Astrocyte (in vitro differentiated cells and primary cell): ENCODE data around the gene FKBP7. TPM values are rescaled to one million over a fixed set of nuclear protein-coding genes. Genes with fewer than 3 reads are reported as not detected.

Source experiments
- DNase-seq: peaks from one replicate; pipeline ENCODE4 v3.0.0-alpha.2; 2010; ENCODE audit warnings: low read depth
- FAIRE-seq: peaks from 2 replicates; lab custom pipeline; 2011; peaks lifted over from hg19 to GRCh38; lab: Jason Lieb, UNC
- H2AFZ ChIP-seq: 2 replicates; pipeline ENCODE4 v1.6.0; 2012; ENCODE audit warnings: low read depth, low read length, inconsistent platforms
- H3K27ac ChIP-seq: 2 replicates; pipeline ENCODE4 v1.5.1; 2011; ENCODE audit warnings: low read depth, low read length, inconsistent platforms
- H3K27me3 ChIP-seq: 2 replicates; pipeline ENCODE4 v1.6.0; 2011; ENCODE audit warnings: low read length, inconsistent platforms; ENCODE audit not compliant: insufficient read depth
- H3K36me3 ChIP-seq: 2 replicates; pipeline ENCODE4 v1.5.1; 2011; ENCODE audit warnings: low read length, inconsistent platforms; ENCODE audit not compliant: insufficient read depth
- H3K4me1 ChIP-seq: 2 replicates; pipeline ENCODE4 v1.5.1; 2011; ENCODE audit warnings: low read length, inconsistent platforms; ENCODE audit not compliant: insufficient read depth
- H3K4me2 ChIP-seq: 2 replicates; pipeline ENCODE4 v1.6.0; 2012; ENCODE audit warnings: low read length, inconsistent platforms
- H3K4me3 ChIP-seq: 2 replicates; pipeline ENCODE4 v1.5.1; 2011; ENCODE audit warnings: low read depth, mild to moderate bottlenecking, low read length, inconsistent platforms; ENCODE audit not compliant: insufficient read depth
- H3K79me2 ChIP-seq: 2 replicates; pipeline ENCODE4 v1.6.0; 2012; ENCODE audit warnings: mild to moderate bottlenecking, low read length, inconsistent platforms; ENCODE audit not compliant: insufficient read depth
- H3K9ac ChIP-seq: 2 replicates; pipeline ENCODE4 v1.6.0; 2012; ENCODE audit warnings: mild to moderate bottlenecking, low read length, inconsistent platforms
- H3K9me3 ChIP-seq: 2 replicates; pipeline ENCODE4 v1.5.1; 2012; ENCODE audit warnings: low read depth, mild to moderate bottlenecking, low read length, inconsistent platforms; ENCODE audit not compliant: insufficient read depth
- H4K20me1 ChIP-seq: 2 replicates; pipeline ENCODE4 v1.6.0; 2012; ENCODE audit warnings: low read length, inconsistent platforms; ENCODE audit not compliant: insufficient read depth
- H3K27ac Mint-ChIP-seq: one replicate; pipeline ENCODE4 v1.8.0; 2021; ENCODE audit warnings: mild to moderate bottlenecking, mixed read lengths; ENCODE audit not compliant: unreplicated experiment
- H3K27me3 Mint-ChIP-seq: one replicate; pipeline ENCODE4 v1.8.0; 2021; ENCODE audit warnings: low read depth, mixed read lengths; ENCODE audit not compliant: unreplicated experiment
- H3K36me3 Mint-ChIP-seq: one replicate; pipeline ENCODE4 v1.8.0; 2021; ENCODE audit warnings: low read depth, mixed read lengths; ENCODE audit not compliant: unreplicated experiment
- H3K4me1 Mint-ChIP-seq: one replicate; pipeline ENCODE4 v1.8.0; 2021; ENCODE audit warnings: low read depth, mixed read lengths; ENCODE audit not compliant: unreplicated experiment
- H3K4me3 Mint-ChIP-seq: one replicate; pipeline ENCODE4 v1.8.0; 2021; ENCODE audit warnings: mild to moderate bottlenecking, moderate library complexity, mixed read lengths; ENCODE audit not compliant: unreplicated experiment
- H3K9me3 Mint-ChIP-seq: one replicate; pipeline ENCODE4 v1.8.0; 2021; ENCODE audit warnings: mild to moderate bottlenecking, mixed read lengths; ENCODE audit not compliant: unreplicated experiment
- EZH2 ChIP-seq: IDR thresholded peaks from 2 replicates; pipeline ENCODE4 v1.6.1; 2012; ENCODE audit warnings: mild to moderate bottlenecking, low read length, inconsistent platforms; ENCODE audit not compliant: insufficient read depth
- total RNA-seq: library from RNA; stranded (reverse); gene quantifications from 2 replicates; pipeline ENCODE4 v1.2.1, GENCODE V29; 2021
- TF ChIP-seq, protein P1 (sequence below): IDR thresholded peaks from 2 replicates; pipeline ENCODE4 v1.5.1; 2011; ENCODE audit warnings: low read depth, mild to moderate bottlenecking, inconsistent platforms, low read length, moderate library complexity; ENCODE audit not compliant: insufficient read depth

The FKBP7 gene
- total RNA-seq, 1 donor from 2014 or later, result 45.1 TPM

DNA sequence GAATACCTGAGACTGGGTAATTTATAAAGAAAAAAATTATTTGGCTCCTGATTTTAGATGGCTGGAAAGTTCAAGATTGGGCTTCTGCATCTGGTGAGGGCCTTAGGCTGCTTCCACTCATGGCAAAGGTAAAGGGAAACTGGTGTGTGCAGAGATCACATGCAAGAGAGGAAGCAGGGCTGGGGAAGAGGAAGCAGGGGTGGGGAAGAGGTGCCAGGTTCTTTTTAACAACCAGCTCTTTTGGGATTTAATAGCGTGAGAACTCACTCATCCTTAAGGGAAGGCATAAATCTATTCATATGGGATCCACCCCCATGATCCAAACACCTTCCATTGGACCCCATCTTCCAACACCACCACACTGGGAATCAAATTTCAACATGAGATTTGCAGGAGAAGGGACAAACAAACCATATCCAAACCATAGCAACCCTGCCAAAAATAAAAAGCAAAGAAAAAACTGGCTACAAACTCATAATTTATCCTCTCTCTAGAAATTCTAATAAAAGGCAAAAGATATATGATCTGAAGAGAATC, 57.9 kb downstream of the FKBP7 start:
- TF ChIP-seq, protein P1, sequence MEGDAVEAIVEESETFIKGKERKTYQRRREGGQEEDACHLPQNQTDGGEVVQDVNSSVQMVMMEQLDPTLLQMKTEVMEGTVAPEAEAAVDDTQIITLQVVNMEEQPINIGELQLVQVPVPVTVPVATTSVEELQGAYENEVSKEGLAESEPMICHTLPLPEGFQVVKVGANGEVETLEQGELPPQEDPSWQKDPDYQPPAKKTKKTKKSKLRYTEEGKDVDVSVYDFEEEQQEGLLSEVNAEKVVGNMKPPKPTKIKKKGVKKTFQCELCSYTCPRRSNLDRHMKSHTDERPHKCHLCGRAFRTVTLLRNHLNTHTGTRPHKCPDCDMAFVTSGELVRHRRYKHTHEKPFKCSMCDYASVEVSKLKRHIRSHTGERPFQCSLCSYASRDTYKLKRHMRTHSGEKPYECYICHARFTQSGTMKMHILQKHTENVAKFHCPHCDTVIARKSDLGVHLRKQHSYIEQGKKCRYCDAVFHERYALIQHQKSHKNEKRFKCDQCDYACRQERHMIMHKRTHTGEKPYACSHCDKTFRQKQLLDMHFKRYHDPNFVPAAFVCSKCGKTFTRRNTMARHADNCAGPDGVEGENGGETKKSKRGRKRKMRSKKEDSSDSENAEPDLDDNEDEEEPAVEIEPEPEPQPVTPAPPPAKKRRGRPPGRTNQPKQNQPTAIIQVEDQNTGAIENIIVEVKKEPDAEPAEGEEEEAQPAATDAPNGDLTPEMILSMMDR, result no peak
- no peak for TF ChIP-seq EZH2
- Mint-ChIP-seq H3K27me3 (no peaks in the 10 kb centered on the region), H3K4me1 (peaks cover 7% of the 10 kb centered on the region), H3K9me3 (peaks cover 5% of the 10 kb centered on the region), H3K36me3 (peaks cover 10% of the 10 kb centered on the region), H3K27ac (no peak overlapping the region), H3K4me3 (no peak overlapping the region)
- H3K9me3 ChIP-seq, result no peaks in the 10 kb centered on the region
- H3K27ac ChIP-seq, result no peak overlapping the region
- FAIRE-seq, result no peak
- H3K4me3 ChIP-seq, result no peak overlapping the region
- H3K4me2 ChIP-seq, result no peak overlapping the region
- DNase-seq, result no peak
- H3K4me1 ChIP-seq, result no peaks in the 10 kb centered on the region
- H3K9ac ChIP-seq, result no peak overlapping the region
- H3K79me2 ChIP-seq, result peaks cover 35% of the 10 kb centered on the region
- no peak overlapping the region for H2AFZ ChIP-seq
- no peaks in the 10 kb centered on the region for H3K36me3 ChIP-seq
- H3K27me3 ChIP-seq, result no peaks in the 10 kb centered on the region
- no peaks in the 10 kb centered on the region for H4K20me1 ChIP-seq

DNA sequence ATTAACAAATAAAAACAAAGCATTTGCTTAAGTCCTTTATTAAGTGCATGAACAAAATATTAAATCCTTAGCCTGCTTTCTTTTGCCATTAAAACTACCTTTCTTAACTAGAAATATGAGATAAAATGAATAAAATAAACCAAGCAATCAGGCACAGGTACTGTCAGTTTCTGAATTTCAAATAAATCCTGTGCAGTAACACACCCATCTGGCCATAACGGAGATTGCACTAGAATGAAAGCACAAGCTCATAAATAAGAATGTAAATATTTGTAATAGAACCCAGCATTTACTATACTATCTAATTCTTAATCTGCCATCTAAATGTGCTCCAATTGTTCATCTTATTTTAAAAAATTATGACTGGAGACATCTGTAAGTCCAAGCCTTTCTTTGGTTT, 59.3 kb downstream of the FKBP7 start:
- no peak for DNase-seq
- Mint-ChIP-seq H3K27me3 (no peaks in the 10 kb centered on the region), H3K27ac (no peak overlapping the region), H3K4me3 (no peak overlapping the region), H3K4me1 (peaks cover 10% of the 10 kb centered on the region), H3K36me3 (peaks cover 5% of the 10 kb centered on the region), H3K9me3 (peaks cover 3% of the 10 kb centered on the region)
- Histone ChIP-seq H3K4me2 (no peak overlapping the region), H3K4me3 (no peak overlapping the region), H2AFZ (no peak overlapping the region), H3K36me3 (no peaks in the 10 kb centered on the region), H3K4me1 (peaks cover 6% of the 10 kb centered on the region), H3K79me2 (peaks cover 35% of the 10 kb centered on the region), H3K27me3 (no peaks in the 10 kb centered on the region), H3K9ac (no peak overlapping the region), H4K20me1 (no peaks in the 10 kb centered on the region), H3K27ac (no peak overlapping the region), H3K9me3 (no peaks in the 10 kb centered on the region)
- FAIRE-seq, result no peak
- TF ChIP-seq EZH2, result no peak
- TF ChIP-seq, protein P1, result no peak

DNA sequence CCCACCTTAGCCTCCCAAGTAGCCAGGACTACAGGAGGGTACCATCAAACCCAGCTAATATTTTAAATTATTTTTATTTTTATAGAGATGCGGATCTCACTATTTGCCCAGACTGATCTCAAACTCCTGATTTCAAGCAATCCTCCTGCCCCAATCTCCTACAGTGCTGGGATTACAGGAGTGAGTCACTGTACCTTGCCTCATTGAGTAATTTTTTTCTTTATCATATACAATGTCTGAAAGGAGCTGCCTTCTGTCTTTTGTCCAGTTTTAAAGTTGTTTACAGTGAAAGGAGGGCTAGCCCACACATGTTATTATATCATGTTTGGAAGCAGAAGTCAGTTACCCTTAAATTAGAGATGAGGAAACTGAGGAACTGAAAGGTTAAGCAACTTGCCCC, 60.0 kb downstream of the FKBP7 start:
- Mint-ChIP-seq H3K27ac (no peak overlapping the region), H3K9me3 (peaks cover 3% of the 10 kb centered on the region), H3K36me3 (peaks cover 5% of the 10 kb centered on the region), H3K4me3 (no peak overlapping the region), H3K27me3 (no peaks in the 10 kb centered on the region), H3K4me1 (peaks cover 10% of the 10 kb centered on the region)
- no peak overlapping the region for H3K9ac ChIP-seq
- FAIRE-seq (no peak), DNase-seq (peak; percentile 8)
- H3K36me3 ChIP-seq, result no peaks in the 10 kb centered on the region
- H3K4me1 ChIP-seq, result peaks cover 6% of the 10 kb centered on the region
- TF ChIP-seq, protein P1, result no peak
- TF ChIP-seq EZH2, result no peak
- no peak overlapping the region for H3K4me3 ChIP-seq
- H3K9me3 ChIP-seq, result no peaks in the 10 kb centered on the region
- no peak overlapping the region for H3K4me2 ChIP-seq
- no peak overlapping the region for H3K27ac ChIP-seq
- H2AFZ ChIP-seq, result no peak overlapping the region
- H3K79me2 ChIP-seq, result peaks cover 29% of the 10 kb centered on the region
- no peaks in the 10 kb centered on the region for H4K20me1 ChIP-seq
- H3K27me3 ChIP-seq, result no peaks in the 10 kb centered on the region
